T follicular helper cell (primary cell): ENCODE results near the gene SSTR4.

Source experiments
- DNase-seq: peaks from one replicate; pipeline ENCODE4 v3.0.0-alpha.2; 2020; ENCODE audit warnings: low read depth

SSTR4 gene

DNA sequence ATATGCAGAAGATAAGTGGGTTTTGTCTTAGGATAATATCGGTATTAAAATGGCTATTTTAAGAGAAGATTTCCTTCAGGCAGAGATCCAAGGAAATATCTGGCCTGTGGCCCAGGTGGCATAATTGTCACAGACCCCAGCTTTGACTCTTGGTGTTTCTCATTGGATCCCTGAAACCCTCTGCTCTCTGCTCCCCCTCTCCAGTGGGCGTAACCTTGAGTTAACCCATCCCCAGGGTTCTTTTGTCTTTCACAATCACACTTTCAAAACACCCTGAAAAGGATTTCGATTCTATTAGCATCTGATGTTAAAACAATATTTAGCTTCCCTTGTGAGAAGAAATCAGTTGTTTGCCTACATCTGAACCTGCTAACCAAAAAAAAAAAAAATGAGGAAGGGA is 7.2 kb downstream of the SSTR4 start:
- no peak for DNase-seq

DNA sequence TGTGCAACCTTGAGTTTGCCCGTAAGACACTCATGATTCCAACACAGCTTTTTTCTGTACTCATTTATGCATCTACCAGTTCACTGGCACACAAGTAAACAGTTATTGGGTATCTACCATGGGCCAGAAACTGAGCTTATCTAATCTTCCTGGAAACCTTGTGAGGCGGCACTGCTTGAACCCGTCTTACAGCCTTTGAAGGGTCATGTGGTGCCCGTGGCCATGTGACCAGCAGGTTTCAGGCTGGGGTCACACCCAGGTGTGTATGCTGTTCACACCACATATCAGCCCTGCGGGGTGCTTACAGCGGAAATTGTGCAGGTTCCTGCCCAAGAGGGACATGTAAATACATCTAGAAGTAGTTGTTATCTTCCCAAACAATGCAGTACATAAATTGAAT is 8.3 kb downstream of the SSTR4 start:
- DNase-seq: no peak

DNA sequence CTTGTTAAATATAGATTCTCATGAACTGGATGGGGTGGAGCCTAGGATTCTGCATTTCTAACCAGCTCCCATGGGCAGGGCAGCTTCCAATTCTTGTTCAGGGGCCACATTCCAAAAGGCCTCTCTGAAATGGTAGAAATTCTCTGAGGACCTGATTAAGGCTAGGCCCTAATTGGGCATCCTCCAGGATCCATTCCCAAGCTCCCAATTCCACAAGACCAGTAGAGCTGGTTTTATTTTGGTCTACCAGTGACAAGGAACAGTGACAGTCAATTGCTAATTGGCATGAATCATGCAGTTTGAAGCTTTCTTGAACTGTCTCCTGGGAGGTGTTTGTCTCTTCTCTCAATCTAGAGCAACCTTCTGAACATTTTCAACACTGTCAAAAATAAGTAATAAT is 11.3 kb downstream of the SSTR4 start:
- DNase-seq: no peak

GRCh38 chr20:23047001-23047737 is 12.1 kb downstream of the SSTR4 start:
- no peak for DNase-seq

- no peak for DNase-seq
Measured at GRCh38 chr20:23047738-23048214, 12.7 kb downstream of the SSTR4 start.

DNA sequence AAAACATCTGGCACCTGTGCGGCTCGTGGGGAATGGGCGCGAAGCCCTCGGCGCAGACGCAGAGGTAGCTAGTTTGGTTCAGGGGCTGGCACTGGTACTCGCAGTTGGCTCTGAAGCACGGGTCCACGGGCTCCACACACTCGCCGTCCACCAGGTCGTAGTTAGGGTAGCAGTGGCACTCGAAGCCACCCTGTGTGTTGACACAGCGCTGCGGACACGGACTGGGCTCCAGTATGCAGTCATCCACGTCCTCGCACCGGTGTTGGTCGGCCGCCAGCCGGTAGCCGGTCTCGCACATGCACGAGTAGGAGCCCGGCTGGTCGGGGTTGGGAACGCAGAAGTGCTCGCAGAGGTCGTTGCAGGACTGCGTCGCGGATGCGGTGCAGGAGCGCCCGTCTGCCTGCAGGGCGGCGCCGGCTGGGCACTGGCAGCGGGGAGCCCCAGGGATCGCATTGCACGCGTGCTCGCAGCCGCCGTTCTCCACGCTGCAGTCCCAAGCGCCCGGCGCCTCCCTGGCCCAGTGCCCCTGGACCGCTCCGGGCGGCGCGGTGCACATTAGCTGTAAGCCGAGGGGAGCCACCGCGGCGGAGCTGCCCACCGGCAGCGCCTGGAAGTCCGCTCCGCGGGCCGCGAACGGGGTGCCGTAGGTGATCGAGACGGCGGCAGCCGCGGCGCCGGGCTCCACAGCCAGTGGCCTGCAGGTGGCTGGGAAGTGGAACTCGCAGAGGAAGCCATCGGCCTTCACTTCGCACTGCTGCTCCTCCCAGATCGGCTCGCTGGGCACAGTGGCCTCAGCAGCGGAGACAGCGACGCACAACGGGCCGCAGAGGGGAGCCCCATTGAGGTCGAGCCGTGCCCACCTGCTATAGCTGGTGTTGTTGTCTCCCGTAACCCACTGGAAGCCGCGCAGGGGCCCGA is 13.4 kb downstream of the SSTR4 start:
- no peak for DNase-seq

GRCh38 chr20:23049201-23050075 is 14.3 kb downstream of the SSTR4 start, which contains the start of gene THBD:
Gene THBD (minus strand): TSS chr20:23049672. CDS start chr20:23049504, 168 bp downstream.
- no peak for DNase-seq

DNA sequence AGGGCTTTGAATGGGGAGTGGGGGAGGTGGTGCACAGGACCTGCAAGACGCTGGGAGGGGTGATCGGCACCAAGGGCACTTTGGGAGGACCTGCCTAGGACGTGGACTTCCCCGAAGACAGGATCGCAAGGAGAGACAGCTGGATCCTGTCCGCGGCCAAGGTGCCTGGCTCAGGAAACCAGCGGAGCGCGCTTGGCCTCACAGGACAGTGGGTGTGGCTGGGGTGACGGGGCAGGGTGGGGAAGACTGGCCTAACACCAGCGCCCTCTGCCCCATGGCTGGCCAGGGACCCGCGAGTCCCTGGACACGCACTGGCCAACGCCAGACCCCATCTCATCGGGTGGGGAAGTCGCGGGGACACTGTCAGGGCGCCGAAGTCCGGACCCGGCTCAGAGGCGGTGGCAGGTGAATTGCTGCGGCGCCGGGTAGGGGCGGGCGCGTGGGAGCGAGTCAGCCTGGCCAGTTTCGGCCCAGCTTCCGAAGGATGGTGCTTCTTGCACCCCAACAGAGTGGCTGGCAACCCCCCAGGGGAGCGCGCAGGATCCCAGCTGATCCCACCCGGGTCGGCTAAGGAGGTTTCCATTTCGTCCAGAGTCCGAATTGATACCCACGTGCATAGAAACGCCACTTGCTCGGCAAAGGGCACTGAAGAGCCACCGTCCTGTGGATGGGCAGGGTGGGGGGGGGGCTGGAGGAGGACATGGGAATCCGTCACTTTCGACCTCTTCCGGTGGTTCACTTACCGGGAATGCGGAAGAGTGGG is 15.1 kb downstream of the SSTR4 start:
- DNase-seq: no peak

DNA sequence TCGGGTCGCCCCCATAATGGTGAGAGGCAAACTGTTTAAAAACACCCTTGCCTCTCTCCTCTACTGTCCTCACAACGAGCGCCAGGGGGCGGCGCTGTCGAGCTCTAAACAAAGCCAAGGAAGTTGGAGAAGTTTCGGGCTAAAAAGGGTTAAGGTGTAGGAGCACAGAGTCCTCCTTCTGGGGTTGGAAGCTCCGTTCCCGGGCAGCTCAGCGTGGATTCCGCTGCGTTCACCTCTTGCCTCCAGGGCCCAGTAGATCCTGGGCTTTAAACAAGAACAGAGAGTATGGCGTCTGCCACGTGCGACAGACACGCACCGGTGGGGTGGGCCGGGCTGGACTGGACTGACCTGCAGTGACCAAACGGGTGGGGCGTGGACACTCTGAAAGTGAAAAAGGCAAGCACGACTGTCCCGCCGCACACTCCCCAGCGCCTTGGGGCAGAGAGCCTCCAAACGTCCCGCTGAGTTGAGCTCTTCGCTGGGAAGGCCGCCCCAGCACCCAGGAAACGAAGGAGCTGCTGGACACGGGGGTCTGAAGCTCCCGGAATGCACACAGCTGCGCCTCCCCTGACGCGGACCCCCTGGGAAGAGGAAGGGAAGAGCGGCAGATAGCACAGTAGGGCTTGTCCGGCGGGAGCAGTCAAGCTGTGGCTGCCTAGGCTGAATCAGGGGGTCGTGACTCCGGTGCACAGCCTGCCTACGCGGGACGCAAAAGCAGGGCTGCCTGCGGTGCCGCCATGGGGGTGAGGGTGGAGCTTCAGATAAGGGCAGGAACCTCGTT is 15.9 kb downstream of the SSTR4 start:
- DNase-seq: no peak

DNA sequence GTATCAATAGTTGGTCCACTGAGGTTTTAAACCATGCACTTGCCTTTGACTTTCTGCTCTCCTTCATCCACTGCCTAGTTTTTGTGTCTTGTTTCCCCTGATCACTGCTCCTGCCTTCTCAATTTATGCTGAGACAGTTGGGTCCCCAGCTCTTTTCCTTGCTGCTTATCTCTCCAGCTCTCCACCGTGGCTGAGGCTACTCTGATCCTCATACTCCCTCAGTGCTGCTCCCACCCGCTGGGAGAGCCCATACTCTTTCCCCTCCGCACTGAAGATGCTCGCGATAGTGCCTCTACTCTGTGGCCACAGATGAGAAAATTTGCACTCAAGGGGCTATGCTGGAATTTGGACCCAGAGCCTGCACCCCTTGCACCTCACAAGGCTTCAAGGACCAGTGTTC is 17.8 kb downstream of the SSTR4 start:
- DNase-seq: no peak

DNA sequence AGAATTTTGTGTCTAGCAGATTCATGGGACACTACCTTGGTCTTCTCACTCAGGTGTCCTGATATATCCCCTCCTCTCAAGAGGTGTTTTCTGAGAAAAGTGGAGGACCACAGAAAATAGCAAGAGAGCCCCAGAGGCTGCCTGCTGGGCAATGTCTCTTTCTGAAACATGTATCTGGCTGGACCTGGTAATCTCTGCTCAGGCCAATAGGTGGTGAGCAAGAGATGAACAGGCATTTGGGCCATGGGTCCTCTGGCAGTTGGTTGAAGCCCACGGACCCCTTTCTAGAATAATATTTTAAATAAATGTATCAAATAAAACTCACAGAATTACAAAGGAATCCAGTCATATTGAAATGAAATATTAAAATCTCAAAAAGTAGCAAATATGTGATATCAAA is 23.1 kb downstream of the SSTR4 start:
- DNase-seq: no peak

DNA sequence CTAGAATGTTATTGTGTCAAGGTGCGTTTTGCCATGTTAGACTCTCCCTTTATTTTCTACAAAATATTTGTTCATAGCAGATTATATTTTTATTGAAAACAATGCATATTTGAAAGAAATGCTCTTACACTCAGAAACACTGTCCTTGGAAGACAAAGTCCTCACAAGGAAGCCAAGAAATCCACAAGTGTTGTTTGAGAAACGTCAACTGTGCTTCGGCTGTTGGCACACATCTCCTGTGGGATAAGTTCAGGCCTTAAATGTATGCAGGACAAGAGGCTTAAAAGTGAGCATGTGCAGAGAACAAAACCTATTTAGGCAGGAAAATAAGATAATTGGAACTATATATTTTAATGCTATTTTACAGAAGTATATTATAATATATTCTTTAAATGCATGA is 23.9 kb downstream of the SSTR4 start:
- DNase-seq: no peak

- DNase-seq: no peak
Measured at GRCh38 chr20:23059846-23060245, 24.7 kb downstream of the SSTR4 start.

GRCh38 chr20:23060629-23061028 is 25.5 kb downstream of the SSTR4 start:
- no peak for DNase-seq

- DNase-seq: no peak
Measured at GRCh38 chr20:23061262-23061661, 26.1 kb downstream of the SSTR4 start.

DNA sequence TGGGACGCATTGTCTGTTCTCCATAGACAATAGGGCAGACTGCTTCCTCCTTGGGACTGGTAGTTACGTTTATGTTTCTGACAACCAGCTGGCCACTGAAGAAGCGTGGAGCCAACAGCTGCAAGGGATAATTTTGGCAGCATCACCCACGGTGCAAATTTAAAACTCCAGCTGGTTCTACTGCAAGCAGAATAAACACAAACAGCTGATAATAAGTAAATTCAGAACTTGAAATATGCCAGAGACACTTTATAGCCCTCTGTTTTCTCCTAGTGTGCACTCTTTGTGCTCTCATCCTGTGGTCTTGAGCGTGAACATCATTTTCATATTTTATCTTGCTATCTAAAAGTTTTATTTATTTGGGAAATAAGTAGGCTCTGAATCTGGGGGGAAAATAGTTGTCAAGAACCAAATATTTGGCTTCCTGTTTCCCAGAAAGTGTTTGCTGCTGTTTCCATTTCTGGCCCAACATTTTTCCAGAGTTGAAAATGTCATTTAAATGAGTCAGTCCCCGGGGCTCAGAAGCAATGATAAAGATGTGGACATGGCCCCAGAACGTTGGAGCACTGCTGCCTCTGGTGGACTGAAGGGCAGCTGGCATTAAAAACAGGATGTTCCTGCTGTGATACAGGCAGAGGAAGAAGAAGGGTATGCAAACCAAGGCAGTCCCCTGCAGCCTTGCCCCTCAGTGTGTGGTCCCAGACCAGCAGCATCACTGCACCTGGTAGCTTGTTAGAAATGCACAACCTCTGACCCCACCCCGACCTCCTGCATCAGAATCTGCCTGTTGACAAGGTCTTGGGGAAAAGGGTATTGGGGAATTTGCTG is 26.8 kb downstream of the SSTR4 start:
- DNase-seq: no peak

- no peak for DNase-seq
Measured at GRCh38 chr20:23062632-23063031, 27.5 kb downstream of the SSTR4 start.

- DNase-seq: no peak
Measured at GRCh38 chr20:23063168-23063567, 28.1 kb downstream of the SSTR4 start.

DNA sequence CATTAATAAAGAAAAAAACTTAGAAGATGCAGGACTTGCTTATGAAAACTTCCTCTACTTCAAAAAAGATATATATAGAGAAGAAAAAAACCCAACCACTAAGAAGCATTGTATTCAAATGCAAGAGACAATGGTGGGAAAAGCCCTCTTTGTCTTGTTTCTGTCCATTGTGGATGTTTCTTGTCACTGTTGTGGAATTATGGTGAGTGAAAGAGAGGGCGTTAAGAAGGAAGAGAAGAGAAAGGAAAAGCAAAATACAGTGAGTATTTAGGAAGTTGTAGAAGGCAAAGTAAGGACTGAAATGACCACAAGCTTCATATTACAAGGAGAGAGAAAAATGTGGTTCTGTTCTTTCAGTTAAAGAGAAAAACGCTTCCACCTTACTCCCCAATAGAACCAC is 28.5 kb downstream of the SSTR4 start:
- no peak for DNase-seq
